DND-41 (cell line): ENCODE measurements around the gene RPH3AL.

Source experiments
- ATAC-seq: fragments of 200-7000 bp; cut with Tn5 transposase; 3 replicates; pipeline ENCODE4 v1.9.1; 2021; ENCODE audit warnings: low read depth; ENCODE audit not compliant: insufficient read depth
- DNase-seq: peaks from one replicate; pipeline ENCODE4 v3.0.0-alpha.2; 2020
- H2AFZ ChIP-seq: 2 replicates; pipeline ENCODE4 v1.6.0; 2012; ENCODE audit warnings: low read depth, low read length
- H3K27ac ChIP-seq: 2 replicates; pipeline ENCODE4 v1.5.1; 2012; ENCODE audit warnings: low read length, inconsistent platforms
- H3K27me3 ChIP-seq: fragments of 200-600 bp; sonication (generic); 2 replicates; pipeline ENCODE4 v1.6.0; 2012; ENCODE audit warnings: low read length, mild to moderate bottlenecking, inconsistent platforms; ENCODE audit not compliant: insufficient read depth, poor library complexity
- H3K36me3 ChIP-seq: 2 replicates; pipeline ENCODE4 v1.5.1; 2012; ENCODE audit warnings: low read length, inconsistent platforms; ENCODE audit not compliant: insufficient read depth
- H3K4me1 ChIP-seq: 2 replicates; pipeline ENCODE4 v1.5.1; 2012; ENCODE audit warnings: mild to moderate bottlenecking, low read length; ENCODE audit not compliant: insufficient read depth
- H3K4me2 ChIP-seq: 2 replicates; pipeline ENCODE4 v1.6.0; 2012; ENCODE audit warnings: mild to moderate bottlenecking, moderate library complexity, low read length, inconsistent platforms; ENCODE audit not compliant: insufficient read depth
- H3K4me3 ChIP-seq, 2 experiments: fragments of 200-600 bp in 1 of 2; shearing (Covaris generic) in 1 of 2; 2 replicates each; pipeline ENCODE4 v1.5.1; 2012 to 2016; ENCODE audit warnings: inconsistent platforms in 2 of 2, low read length in 2 of 2, mild to moderate bottlenecking in 2 of 2, low read depth in 1 of 2, moderate library complexity in 1 of 2
- H3K79me2 ChIP-seq: 2 replicates; pipeline ENCODE4 v1.6.0; 2012; ENCODE audit warnings: low read length, inconsistent platforms; ENCODE audit not compliant: insufficient read depth
- H3K9ac ChIP-seq: 2 replicates; pipeline ENCODE4 v1.6.0; 2012; ENCODE audit warnings: low read depth, mild to moderate bottlenecking, inconsistent platforms, low read length, moderate library complexity
- H3K9me3 ChIP-seq: 2 replicates; pipeline ENCODE4 v1.5.1; 2012; ENCODE audit warnings: low read length, moderate library complexity, mild to moderate bottlenecking, inconsistent platforms; ENCODE audit not compliant: insufficient read depth, severe bottlenecking
- H4K20me1 ChIP-seq: 2 replicates; pipeline ENCODE4 v1.6.0; 2012; ENCODE audit warnings: low read length; ENCODE audit not compliant: insufficient read depth
- CTCF ChIP-seq: IDR thresholded peaks from 2 replicates; pipeline ENCODE4 v1.5.1; 2012; ENCODE audit warnings: borderline replicate concordance, low read length, moderate library complexity, mild to moderate bottlenecking; ENCODE audit not compliant: poor library complexity, severe bottlenecking; ENCODE audit errors: extremely low read depth
- EZH2 ChIP-seq: IDR thresholded peaks from 3 replicates; pipeline ENCODE4 v1.6.1; 2012; ENCODE audit warnings: borderline replicate concordance, low read depth, mild to moderate bottlenecking, moderate library complexity, low read length, inconsistent platforms; ENCODE audit not compliant: severe bottlenecking

RPH3AL gene

GRCh38 chr17:325270-326009 lies 27.2 kb downstream of the RPH3AL start:
- TF ChIP-seq CTCF: no peak
- TF ChIP-seq EZH2: no peak
- H3K27me3 ChIP-seq: peaks cover 5% of the 10 kb centered on the region

GRCh38 chr17:323721-324571 lies 28.7 kb downstream of the RPH3AL start:
- no peak for DNase-seq

More at GRCh38 chr17:325270-326009, 27.2 kb downstream of the RPH3AL start:
- no peak for ATAC-seq
- no peaks in the 10 kb centered on the region for H3K9me3 ChIP-seq
- H3K27ac ChIP-seq: no peak overlapping the region
- H3K4me1 ChIP-seq: no peaks in the 10 kb centered on the region
- no peak overlapping the region for H3K4me3 ChIP-seq
- H3K4me2 ChIP-seq: no peak overlapping the region
- no peaks in the 10 kb centered on the region for H3K79me2 ChIP-seq
- no peaks in the 10 kb centered on the region for H3K36me3 ChIP-seq
- H3K9ac ChIP-seq: no peak overlapping the region
- H4K20me1 ChIP-seq: 0 out of 2 replicates have a peak, but pooled peaks cover 5% of the 10 kb centered on the region
- H2AFZ ChIP-seq: no peak overlapping the region
- DNase-seq: no peak

GRCh38 chr17:323181-323580 lies 29.4 kb downstream of the RPH3AL start:
- Histone ChIP-seq H2AFZ (no peak overlapping the region), H3K27ac (no peak overlapping the region), H3K4me1 (no peaks in the 10 kb centered on the region), H3K9me3 (no peaks in the 10 kb centered on the region), H3K27me3 (no peaks in the 10 kb centered on the region), H3K9ac (no peak overlapping the region), H3K36me3 (no peaks in the 10 kb centered on the region), H3K79me2 (no peaks in the 10 kb centered on the region), H3K4me3 (no peak overlapping the region), H3K4me2 (no peak overlapping the region), H4K20me1 (no peaks in the 10 kb centered on the region)
- DNase-seq (no peak), ATAC-seq (no peak)
- TF ChIP-seq EZH2: no peak
- no peak for TF ChIP-seq CTCF

More at GRCh38 chr17:323721-324571, 28.7 kb downstream of the RPH3AL start:
- H3K36me3 ChIP-seq: no peaks in the 10 kb centered on the region
- no peak overlapping the region for H3K4me2 ChIP-seq
- ATAC-seq: no peak
- H3K79me2 ChIP-seq: no peaks in the 10 kb centered on the region
- H3K27ac ChIP-seq: no peak overlapping the region
- H3K9me3 ChIP-seq: no peaks in the 10 kb centered on the region
- H3K9ac ChIP-seq: no peak overlapping the region
- no peak overlapping the region for H2AFZ ChIP-seq
- H3K27me3 ChIP-seq: no peaks in the 10 kb centered on the region
- TF ChIP-seq CTCF (no peak), EZH2 (no peak)
- no peaks in the 10 kb centered on the region for H3K4me1 ChIP-seq
- no peak overlapping the region for H3K4me3 ChIP-seq
- no peaks in the 10 kb centered on the region for H4K20me1 ChIP-seq
